ENCODE data around the gene PVALEF. TPM values are rescaled to one million over a fixed set of nuclear protein-coding genes. Genes with fewer than 3 reads are reported as not detected.

Gene PVALEF
- total and polyA plus RNA-seq, 2 of the 13 experiments (the other 11 are each of a cell fraction or from before 2014, with no cell fraction given) = 0.18 TPM

DNA sequence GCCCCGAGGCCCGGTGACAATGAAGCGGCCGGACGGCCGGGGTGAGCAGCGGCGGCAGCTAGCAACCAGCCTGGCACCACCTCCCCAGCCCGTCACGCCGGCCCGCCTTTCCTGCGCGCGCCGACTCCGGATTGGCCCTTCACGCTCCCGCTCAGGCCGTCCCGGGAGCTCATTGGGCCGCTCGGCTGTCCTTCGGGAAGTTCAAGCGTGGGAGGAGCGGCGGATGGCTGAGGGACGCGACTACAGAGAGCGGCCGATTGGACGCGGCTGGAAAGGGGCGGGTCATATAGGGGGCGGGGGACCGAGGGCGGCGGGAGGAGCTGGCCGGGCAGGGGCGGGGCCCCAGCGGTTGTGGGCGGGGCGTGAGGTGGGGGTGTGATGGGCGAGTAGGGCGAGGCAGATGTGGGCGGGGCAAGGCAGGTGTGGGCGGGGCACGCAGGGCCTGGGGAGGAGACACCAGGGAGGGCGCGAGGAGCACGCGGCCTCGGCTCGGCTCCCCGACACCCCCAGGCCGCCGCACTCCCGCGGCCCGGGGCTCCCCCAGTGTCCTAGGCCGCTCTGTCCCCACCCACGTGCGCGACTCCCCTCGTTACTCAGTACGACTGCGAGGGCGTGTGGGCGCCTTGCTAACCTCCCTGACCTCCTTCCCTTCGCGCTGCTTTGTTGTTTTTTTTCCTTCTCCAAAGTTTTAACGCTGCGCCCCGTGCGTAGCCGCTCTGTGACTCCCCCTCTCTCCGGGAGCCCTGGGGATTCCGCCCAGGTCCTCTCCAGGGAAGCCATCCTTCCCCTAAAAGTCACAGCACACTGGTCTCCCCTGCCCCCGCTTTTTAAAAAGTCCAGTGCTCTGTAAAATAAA, 57.8 kb downstream of the PVALEF start, which contains the start of gene CEP131 (continued):
- TF ChIP-seq, protein P1, sequence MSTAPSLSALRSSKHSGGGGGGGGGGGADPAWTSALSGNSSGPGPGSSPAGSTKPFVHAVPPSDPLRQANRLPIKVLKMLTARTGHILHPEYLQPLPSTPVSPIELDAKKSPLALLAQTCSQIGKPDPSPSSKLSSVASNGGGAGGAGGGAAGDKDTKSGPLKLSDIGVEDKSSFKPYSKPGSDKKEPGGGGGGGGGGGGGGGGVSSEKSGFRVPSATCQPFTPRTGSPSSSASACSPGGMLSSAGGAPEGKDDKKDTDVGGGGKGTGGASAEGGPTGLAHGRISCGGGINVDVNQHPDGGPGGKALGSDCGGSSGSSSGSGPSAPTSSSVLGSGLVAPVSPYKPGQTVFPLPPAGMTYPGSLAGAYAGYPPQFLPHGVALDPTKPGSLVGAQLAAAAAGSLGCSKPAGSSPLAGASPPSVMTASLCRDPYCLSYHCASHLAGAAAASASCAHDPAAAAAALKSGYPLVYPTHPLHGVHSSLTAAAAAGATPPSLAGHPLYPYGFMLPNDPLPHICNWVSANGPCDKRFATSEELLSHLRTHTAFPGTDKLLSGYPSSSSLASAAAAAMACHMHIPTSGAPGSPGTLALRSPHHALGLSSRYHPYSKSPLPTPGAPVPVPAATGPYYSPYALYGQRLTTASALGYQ (CRISPR knock-in tag; IDR thresholded peaks at IDR 0.05) = no peak
- TF ChIP-seq ZNF143 (CRISPR knock-in tag; IDR thresholded peaks at IDR 0.05) (peak; percentile 49; the same call in 1 of the 2 replicates), AHDC1 (CRISPR knock-in tag; IDR thresholded peaks at IDR 0.05; ENCODE audit: borderline replicate concordance) (no peak), FOXO4 (CRISPR knock-in tag; conservative IDR thresholded peaks at IDR 0.05) (no peak), ZNF225 (CRISPR knock-in tag; IDR thresholded peaks at IDR 0.05) (no peak), ZNF891 (CRISPR knock-in tag; IDR thresholded peaks at IDR 0.05) (no peak; the same call in none of the 2 replicates), DNMT3B (CRISPR knock-in tag; conservative IDR thresholded peaks at IDR 0.05) (0 out of 2 replicates have a peak, but pooled peaks have one; percentile 46), ZNF547 (CRISPR knock-in tag; IDR thresholded peaks at IDR 0.05) (peak; percentile 79), FOXK1 (CRISPR knock-in tag; IDR thresholded peaks at IDR 0.05; ENCODE audit: borderline replicate concordance, low read depth) (peak; percentile 16; the same call in 1 of the 2 replicates), ZNF430 (CRISPR knock-in tag; IDR thresholded peaks at IDR 0.05) (peak; percentile 98), NKX3-1 (CRISPR knock-in tag; IDR thresholded peaks at IDR 0.05) (peak; percentile 55; the same call in 1 of the 2 replicates), SIN3A (IDR thresholded peaks at IDR 0.05; ENCODE audit: borderline replicate concordance, low read depth, low read length) (peak; percentile 65; the same call in 1 of the 2 replicates), ZNF281 (CRISPR knock-in tag; IDR thresholded peaks at IDR 0.05; ENCODE audit: borderline replicate concordance) (peak; percentile 15; the same call in 1 of the 2 replicates), NR2F1 (CRISPR knock-in tag; IDR thresholded peaks at IDR 0.05) (peak; percentile 29 to 64; a peak in 2 of 4 replicates), ZNF777 (CRISPR knock-in tag; IDR thresholded peaks at IDR 0.05) (0 out of 2 replicates have a peak, but pooled peaks have one; percentile 25), CREM (IDR thresholded peaks at IDR 0.05) (peak; percentile 62), CREM (CRISPR knock-in tag; IDR thresholded peaks at IDR 0.05) (peak; percentile 61; the same call in 1 of the 2 replicates)
